ENCODE measurements around the gene TMEM45B. TPM values are rescaled to one million over a fixed set of nuclear protein-coding genes. Genes with fewer than 3 reads are reported as not detected.

Gene TMEM45B
- total RNA-seq, 6 donors from 2014 or later: 9.4 to 38.7 (median 13.9) TPM

DNA sequence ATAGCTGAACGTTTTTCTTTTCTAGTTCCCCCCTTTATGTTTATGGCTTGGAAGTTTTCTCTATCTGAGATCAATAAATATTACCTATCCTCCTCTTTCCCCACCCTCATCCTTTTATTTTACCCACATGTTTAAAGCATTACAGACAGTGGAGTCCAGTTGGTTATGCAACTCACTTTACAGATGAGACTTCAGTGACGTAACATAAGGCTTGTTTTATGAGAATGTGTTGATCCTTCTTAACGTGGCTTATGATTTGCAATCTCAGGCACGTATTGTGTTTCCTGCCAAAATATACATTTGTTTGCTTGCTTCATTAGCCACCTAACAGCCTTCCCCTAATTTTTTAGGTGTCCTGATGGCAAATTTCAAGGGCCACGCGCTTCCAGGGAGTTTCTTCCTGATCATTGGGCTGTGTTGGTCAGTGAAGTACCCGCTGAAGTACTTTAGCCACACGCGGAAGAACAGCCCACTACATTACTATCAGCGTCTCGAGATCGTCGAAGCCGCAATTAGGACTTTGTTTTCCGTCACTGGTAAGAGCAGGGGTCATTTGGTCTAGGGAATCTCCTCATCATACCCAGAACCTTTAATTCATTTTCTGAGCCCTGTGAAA, 36.6 kb downstream of the TMEM45B start:
- Histone ChIP-seq H3K9me3 (no peaks in the 10 kb centered on the region), H3K27me3 (no peaks in the 10 kb centered on the region), H3K36me3 (no peaks in the 10 kb centered on the region), H3K4me1 (peaks cover 9 to 17% (median 14%) of the 10 kb centered on the region in 4 donors), H3K27ac (no peak overlapping the region), H3K4me3 (no peak overlapping the region)
- 83 to 90% methylated on average over 15 of the region's 15 CpGs for WGBS, 2 donors
- ATAC-seq (ENCODE audit: low FRiP score in 2 of 2) (no peak), DNase-seq (no peak)
- TF ChIP-seq, protein P1, sequence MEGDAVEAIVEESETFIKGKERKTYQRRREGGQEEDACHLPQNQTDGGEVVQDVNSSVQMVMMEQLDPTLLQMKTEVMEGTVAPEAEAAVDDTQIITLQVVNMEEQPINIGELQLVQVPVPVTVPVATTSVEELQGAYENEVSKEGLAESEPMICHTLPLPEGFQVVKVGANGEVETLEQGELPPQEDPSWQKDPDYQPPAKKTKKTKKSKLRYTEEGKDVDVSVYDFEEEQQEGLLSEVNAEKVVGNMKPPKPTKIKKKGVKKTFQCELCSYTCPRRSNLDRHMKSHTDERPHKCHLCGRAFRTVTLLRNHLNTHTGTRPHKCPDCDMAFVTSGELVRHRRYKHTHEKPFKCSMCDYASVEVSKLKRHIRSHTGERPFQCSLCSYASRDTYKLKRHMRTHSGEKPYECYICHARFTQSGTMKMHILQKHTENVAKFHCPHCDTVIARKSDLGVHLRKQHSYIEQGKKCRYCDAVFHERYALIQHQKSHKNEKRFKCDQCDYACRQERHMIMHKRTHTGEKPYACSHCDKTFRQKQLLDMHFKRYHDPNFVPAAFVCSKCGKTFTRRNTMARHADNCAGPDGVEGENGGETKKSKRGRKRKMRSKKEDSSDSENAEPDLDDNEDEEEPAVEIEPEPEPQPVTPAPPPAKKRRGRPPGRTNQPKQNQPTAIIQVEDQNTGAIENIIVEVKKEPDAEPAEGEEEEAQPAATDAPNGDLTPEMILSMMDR (IDR thresholded peaks at IDR 0.05): no peak
- TF ChIP-seq POLR2AphosphoS5 (IDR thresholded peaks at IDR 0.05) (no peak), POLR2A (IDR thresholded peaks at IDR 0.05) (no peak), EP300 (IDR thresholded peaks at IDR 0.05) (no peak)

DNA sequence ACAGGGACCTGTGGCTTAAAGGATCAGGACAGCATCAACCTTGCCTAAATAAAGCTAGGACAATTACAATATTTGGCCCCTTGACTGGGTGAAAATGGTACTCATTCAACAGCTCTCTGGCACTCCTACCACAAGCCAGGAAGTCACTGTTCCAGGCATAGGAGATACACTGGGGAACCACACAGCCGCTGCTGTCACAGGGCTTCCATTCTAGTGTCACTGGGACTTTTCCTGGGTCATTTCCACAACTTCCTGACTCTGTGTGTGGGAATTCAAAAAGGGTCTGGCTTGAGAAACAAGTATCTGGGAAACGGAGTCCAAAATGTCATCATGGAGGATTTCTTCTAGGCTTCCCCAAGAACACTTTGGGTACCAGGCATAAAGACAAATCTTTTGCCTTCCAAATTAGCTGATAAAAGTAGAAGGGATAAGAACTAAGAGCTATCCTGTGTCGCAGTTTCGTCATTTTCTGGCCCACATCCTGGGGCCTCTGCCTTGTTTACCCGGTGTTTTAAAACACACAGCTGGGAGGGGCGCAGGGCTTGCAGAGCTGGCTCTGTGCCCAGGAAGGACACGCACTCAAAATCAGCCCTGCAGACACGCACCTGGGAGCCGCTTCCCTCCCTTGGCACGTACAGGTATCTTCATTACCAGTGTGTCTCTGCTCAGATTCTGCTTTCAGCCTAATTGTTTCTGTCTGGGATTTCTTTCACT, 38.0 kb downstream of the TMEM45B start:
- Histone ChIP-seq H3K27me3 (no peaks in the 10 kb centered on the region), H3K36me3 (peaks cover 0 to 6% (median 3%) of the 10 kb centered on the region in 4 donors), H3K4me3 (no peak overlapping the region), H3K9me3 (no peaks in the 10 kb centered on the region), H3K4me1 (peaks cover 9 to 17% (median 14%) of the 10 kb centered on the region in 4 donors), H3K27ac (peak overlapping the region; percentile 1 to 71 (median 62))
- DNase-seq (peak in 1 of 2 donors; percentile 79), ATAC-seq (ENCODE audit: low FRiP score in 2 of 2) (peak; percentile 61 to 74)
- no peak for TF ChIP-seq POLR2A (IDR thresholded peaks at IDR 0.05)
- TF ChIP-seq EP300 (IDR thresholded peaks at IDR 0.05): peak in 2 of 4 donors; percentile 6 to 27
- TF ChIP-seq POLR2AphosphoS5 (IDR thresholded peaks at IDR 0.05): peak in 1 of 2 donors; percentile 23
- 10 to 17% methylated on average over 10 of the region's 10 CpGs for WGBS, 2 donors

DNA sequence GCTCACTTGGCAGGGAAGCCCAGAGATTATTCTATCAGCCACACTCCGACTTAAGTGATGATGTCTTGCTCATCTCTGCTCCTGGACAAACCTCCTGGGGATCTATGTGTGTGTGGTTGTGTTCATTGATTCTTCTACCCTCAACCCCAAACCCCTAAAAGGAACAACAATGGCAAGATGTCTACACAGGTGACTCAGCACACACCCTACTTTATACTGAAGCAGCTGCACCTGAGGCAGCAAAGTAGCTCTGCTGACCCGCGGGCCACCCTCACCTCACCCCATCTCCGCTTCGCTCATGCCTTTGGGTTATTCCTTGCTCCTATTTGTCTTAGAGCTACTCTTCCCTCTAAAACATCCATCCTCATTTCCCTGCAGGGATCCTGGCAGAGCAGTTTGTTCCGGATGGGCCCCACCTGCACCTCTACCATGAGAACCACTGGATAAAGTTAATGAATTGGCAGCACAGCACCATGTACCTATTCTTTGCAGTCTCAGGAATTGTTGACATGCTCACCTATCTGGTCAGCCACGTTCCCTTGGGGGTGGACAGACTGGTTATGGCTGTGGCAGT, 38.7 kb downstream of the TMEM45B start:
- H3K4me3 ChIP-seq: no peak overlapping the region
- DNase-seq (no peak), ATAC-seq (ENCODE audit: low FRiP score in 2 of 2) (peak in 1 of 2 donors; percentile 7)

DNA sequence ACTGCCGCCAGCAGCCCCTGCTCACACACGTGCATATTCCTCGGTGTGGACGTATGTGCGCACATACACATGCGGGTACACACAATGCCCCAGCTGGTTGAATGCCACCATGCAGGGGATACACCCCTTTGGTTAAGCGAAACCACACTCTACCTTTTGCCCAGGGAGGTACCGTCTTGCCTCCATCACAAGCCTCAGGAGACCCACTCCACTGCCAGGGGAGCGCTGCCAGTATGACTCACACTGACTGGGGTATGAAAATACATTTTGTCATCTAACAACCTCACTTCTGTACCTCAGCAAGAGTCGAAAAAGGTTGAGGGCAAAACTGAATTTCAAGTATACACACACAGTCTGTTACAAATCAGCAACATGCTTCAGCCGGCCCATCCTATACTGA, 39.4 kb downstream of the TMEM45B start:
- Histone ChIP-seq H3K4me1 (peaks cover 9 to 17% (median 14%) of the 10 kb centered on the region in 4 donors), H3K36me3 (peaks cover 0 to 15% (median 6%) of the 10 kb centered on the region in 4 donors), H3K4me3 (no peak overlapping the region), H3K27ac (no peak overlapping the region), H3K27me3 (no peaks in the 10 kb centered on the region), H3K9me3 (no peaks in the 10 kb centered on the region)
- ATAC-seq (ENCODE audit: low FRiP score in 2 of 2): no peak
- DNase-seq: no peak
- TF ChIP-seq, protein P1 (IDR thresholded peaks at IDR 0.05): no peak
- no peak for TF ChIP-seq POLR2A (IDR thresholded peaks at IDR 0.05)
- no peak for TF ChIP-seq EP300 (IDR thresholded peaks at IDR 0.05)
- no peak for TF ChIP-seq POLR2AphosphoS5 (IDR thresholded peaks at IDR 0.05)
- WGBS, 2 donors: 93 to 94% methylated on average over 10 to 11 of the region's 11 CpGs

More for the DNA sequence above, 38.7 kb downstream of the TMEM45B start:
- Histone ChIP-seq H3K27me3 (no peaks in the 10 kb centered on the region), H3K36me3 (peaks cover 0 to 10% (median 6%) of the 10 kb centered on the region in 4 donors), H3K4me1 (peaks cover 9 to 17% (median 14%) of the 10 kb centered on the region in 4 donors), H3K27ac (peak overlapping the region in 3 of 4 donors; percentile 1 to 71 (median 70)), H3K9me3 (no peaks in the 10 kb centered on the region)
- WGBS, 2 donors: 77 to 88% methylated on average over 7 of the region's 7 CpGs
- TF ChIP-seq EP300 (IDR thresholded peaks at IDR 0.05) (no peak), POLR2A (IDR thresholded peaks at IDR 0.05) (no peak), POLR2AphosphoS5 (IDR thresholded peaks at IDR 0.05) (no peak)
- TF ChIP-seq, protein P1 (IDR thresholded peaks at IDR 0.05): no peak

DNA sequence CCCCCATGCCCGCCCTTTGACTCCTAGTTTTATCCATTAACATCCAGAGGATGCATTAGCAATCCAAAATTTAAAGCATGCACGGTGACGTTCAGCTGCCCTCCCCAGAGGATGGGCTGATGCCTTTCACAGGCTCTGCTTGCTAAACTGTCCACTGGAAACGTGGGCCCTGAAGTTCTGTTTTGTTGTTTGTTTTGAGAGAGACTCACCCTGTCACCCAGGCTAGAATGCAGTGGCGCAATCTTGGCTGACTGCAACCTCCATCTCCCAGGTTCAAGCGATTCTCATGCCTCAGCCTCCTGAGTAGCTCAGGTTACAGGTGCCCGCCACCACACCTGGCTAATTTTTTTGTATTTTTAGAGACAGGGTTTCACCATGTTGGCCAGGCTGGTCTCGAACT, 40.4 kb downstream of the TMEM45B start:
- Histone ChIP-seq H3K27ac (no peak overlapping the region), H3K4me1 (peaks cover 9 to 17% (median 14%) of the 10 kb centered on the region in 4 donors), H3K4me3 (no peak overlapping the region), H3K9me3 (no peaks in the 10 kb centered on the region), H3K27me3 (no peaks in the 10 kb centered on the region), H3K36me3 (peaks cover 0 to 24% (median 6%) of the 10 kb centered on the region in 4 donors)
- 88 to 91% methylated on average over 8 of the region's 8 CpGs for WGBS, 2 donors
- ATAC-seq (ENCODE audit: low FRiP score in 2 of 2) (no peak), DNase-seq (no peak)
- TF ChIP-seq POLR2AphosphoS5 (IDR thresholded peaks at IDR 0.05): no peak
- no peak for TF ChIP-seq EP300 (IDR thresholded peaks at IDR 0.05)
- TF ChIP-seq, protein P1 (IDR thresholded peaks at IDR 0.05): no peak
- no peak for TF ChIP-seq POLR2A (IDR thresholded peaks at IDR 0.05)

Data from upper lobe of left lung (tissue), 6 donors.